CD4-positive, alpha-beta T cell treated with Interleukin-4 for 4 hours (primary cell): Measurements from ENCODE around the gene SLC4A1AP.
A peak's percentile ranks its signal among the peaks of the same experiment; 100 is the strongest.
"Not testable (repeated sequence)": the region's sequence is repeated elsewhere in the genome, so short reads cannot be mapped to it uniquely, and the experiment has no call there.

Experiments
- DNase-seq: peaks from one replicate; pipeline ENCODE4 v3.0.0-alpha.2; 2020

The SLC4A1AP gene

GRCh38 chr2:27652341-27652740 is 11.3 kb upstream of the SLC4A1AP start:
- no peak for DNase-seq

GRCh38 chr2:27652790-27653189 is 10.9 kb upstream of the SLC4A1AP start:
- peak; percentile 20 for DNase-seq

GRCh38 chr2:27653397-27653796 is 10.3 kb upstream of the SLC4A1AP start:
- no peak for DNase-seq

- no peak for DNase-seq
Measured at GRCh38 chr2:27655155-27655951, 8.3 kb upstream of the SLC4A1AP start.

- DNase-seq, result no peak
Measured at GRCh38 chr2:27661371-27661770, 2.3 kb upstream of the SLC4A1AP start.

GRCh38 chr2:27664154-27664574 is 475 bp downstream of the SLC4A1AP start:
- no peak for DNase-seq

- no peak for DNase-seq
Measured at GRCh38 chr2:27664622-27665363, 1.1 kb downstream of the SLC4A1AP start.

GRCh38 chr2:27667446-27667845 is 3.8 kb downstream of the SLC4A1AP start:
- no peak for DNase-seq

GRCh38 chr2:27671235-27671634 is 7.5 kb downstream of the SLC4A1AP start:
- no peak for DNase-seq

- DNase-seq, result no peak
Measured at GRCh38 chr2:27672723-27673486, 9.2 kb downstream of the SLC4A1AP start.

GRCh38 chr2:27680571-27680970 is 16.9 kb downstream of the SLC4A1AP start:
- DNase-seq, result no peak

- no peak for DNase-seq
Measured at GRCh38 chr2:27681841-27682240, 18.2 kb downstream of the SLC4A1AP start.

GRCh38 chr2:27682334-27682771 is 18.7 kb downstream of the SLC4A1AP start:
- not testable (repeated sequence) for DNase-seq

- peak; percentile 93 for DNase-seq
Measured at GRCh38 chr2:27683390-27684071, 19.8 kb downstream of the SLC4A1AP start.

- peak; percentile 27 for DNase-seq
Measured at GRCh38 chr2:27685006-27685405, 21.3 kb downstream of the SLC4A1AP start.

GRCh38 chr2:27685577-27685976 is 21.9 kb downstream of the SLC4A1AP start:
- DNase-seq, result no peak

- DNase-seq, result no peak
Measured at GRCh38 chr2:27687232-27687631, 23.5 kb downstream of the SLC4A1AP start.

- no peak for DNase-seq
Measured at GRCh38 chr2:27689424-27689823, 25.7 kb downstream of the SLC4A1AP start.

- no peak for DNase-seq
Measured at GRCh38 chr2:27690052-27690451, 26.4 kb downstream of the SLC4A1AP start.

- DNase-seq, result no peak
Measured at GRCh38 chr2:27697660-27698059, 34.0 kb downstream of the SLC4A1AP start.

- DNase-seq, result no peak
Measured at GRCh38 chr2:27701676-27702075, 38.0 kb downstream of the SLC4A1AP start.

- DNase-seq, result no peak
Measured at GRCh38 chr2:27702302-27702701, 38.6 kb downstream of the SLC4A1AP start.
